HG03457 (cell line): ENCODE results near the gene LINGO3.

Source experiments
- ATAC-seq: cut with Tn5 transposase; IDR thresholded peaks from one replicate; pipeline ENCODE4 v1.9.1; 2021; ENCODE audit warnings: moderate number of reproducible peaks; ENCODE audit not compliant: unreplicated experiment

The LINGO3 gene

GRCh38 chr19:2307518-2308012, 389 bp downstream of the LINGO3 start:
- no peak for ATAC-seq

GRCh38 chr19:2306971-2307370, 983 bp downstream of the LINGO3 start:
- ATAC-seq = no peak

GRCh38 chr19:2306281-2306806, 1.6 kb downstream of the LINGO3 start:
- ATAC-seq = no peak

- ATAC-seq = no peak
Observed at GRCh38 chr19:2305452-2306280, 2.3 kb downstream of the LINGO3 start.

- no peak for ATAC-seq
Observed at GRCh38 chr19:2303211-2303798, 4.6 kb downstream of the LINGO3 start.

GRCh38 chr19:2302319-2303210, 5.4 kb downstream of the LINGO3 start:
- ATAC-seq = no peak

GRCh38 chr19:2300533-2300932, 7.4 kb downstream of the LINGO3 start:
- ATAC-seq = no peak

- ATAC-seq = no peak
Observed at GRCh38 chr19:2296141-2296540, 11.8 kb downstream of the LINGO3 start.

- no peak for ATAC-seq
Observed at GRCh38 chr19:2294687-2295335, 13.1 kb downstream of the LINGO3 start.

- ATAC-seq = no peak
Observed at GRCh38 chr19:2291185-2291751, 16.7 kb downstream of the LINGO3 start.

GRCh38 chr19:2290441-2291184, 17.3 kb downstream of the LINGO3 start:
- ATAC-seq = no peak

- ATAC-seq = no peak
Observed at GRCh38 chr19:2289714-2290435, 18.1 kb downstream of the LINGO3 start.

GRCh38 chr19:2288818-2289713, 18.9 kb downstream of the LINGO3 start:
- no peak for ATAC-seq

- no peak for ATAC-seq
Observed at GRCh38 chr19:2288338-2288817, 19.6 kb downstream of the LINGO3 start.

GRCh38 chr19:2287585-2288337, 20.2 kb downstream of the LINGO3 start:
- ATAC-seq = no peak

- ATAC-seq = no peak
Observed at GRCh38 chr19:2286402-2287140, 21.4 kb downstream of the LINGO3 start.
